Epithelial cell of proximal tubule (primary cell): ENCODE data around the gene RRH. TPM values are rescaled to one million over a fixed set of nuclear protein-coding genes. Genes with fewer than 3 reads are reported as not detected.

Source experiments
- DNase-seq: peaks from one replicate; pipeline ENCODE4 v3.0.0-alpha.2; 2011; ENCODE audit warnings: low read depth
- H3K4me3 ChIP-seq: 2 replicates; pipeline ENCODE4 v1.5.1; 2011; ENCODE audit warnings: low read depth, mild to moderate bottlenecking, low read length
- total RNA-seq: library from RNA; depleted of rRNA; stranded (reverse); fragments of >200 nt; gene quantifications from 2 replicates; pipeline ENCODE4 v1.2.3, GENCODE V29; 2015
- TF ChIP-seq, protein P1 (sequence below): conservative IDR thresholded peaks from 2 replicates; pipeline ENCODE4 v1.5.1; 2012; ENCODE audit warnings: low read depth, mild to moderate bottlenecking, low read length

Gene RRH
- total RNA-seq, 1 donor from 2014 or later = not detected

DNA sequence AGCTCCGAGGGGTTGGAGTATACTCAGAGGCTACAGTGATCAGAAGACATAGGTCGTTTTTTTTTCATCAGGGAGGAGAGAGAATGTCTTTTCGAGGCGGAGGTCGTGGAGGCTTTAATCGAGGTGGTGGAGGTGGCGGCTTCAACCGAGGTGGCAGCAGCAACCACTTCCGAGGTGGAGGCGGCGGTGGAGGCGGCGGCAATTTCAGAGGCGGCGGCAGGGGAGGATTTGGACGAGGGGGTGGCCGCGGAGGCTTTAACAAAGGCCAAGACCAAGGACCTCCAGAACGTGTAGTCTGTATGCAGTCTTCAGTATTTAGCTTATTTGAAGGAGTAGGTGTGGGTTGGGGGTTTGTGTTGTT is 11.7 kb upstream of the RRH start:
- DNase-seq = no peak
- TF ChIP-seq, protein P1, sequence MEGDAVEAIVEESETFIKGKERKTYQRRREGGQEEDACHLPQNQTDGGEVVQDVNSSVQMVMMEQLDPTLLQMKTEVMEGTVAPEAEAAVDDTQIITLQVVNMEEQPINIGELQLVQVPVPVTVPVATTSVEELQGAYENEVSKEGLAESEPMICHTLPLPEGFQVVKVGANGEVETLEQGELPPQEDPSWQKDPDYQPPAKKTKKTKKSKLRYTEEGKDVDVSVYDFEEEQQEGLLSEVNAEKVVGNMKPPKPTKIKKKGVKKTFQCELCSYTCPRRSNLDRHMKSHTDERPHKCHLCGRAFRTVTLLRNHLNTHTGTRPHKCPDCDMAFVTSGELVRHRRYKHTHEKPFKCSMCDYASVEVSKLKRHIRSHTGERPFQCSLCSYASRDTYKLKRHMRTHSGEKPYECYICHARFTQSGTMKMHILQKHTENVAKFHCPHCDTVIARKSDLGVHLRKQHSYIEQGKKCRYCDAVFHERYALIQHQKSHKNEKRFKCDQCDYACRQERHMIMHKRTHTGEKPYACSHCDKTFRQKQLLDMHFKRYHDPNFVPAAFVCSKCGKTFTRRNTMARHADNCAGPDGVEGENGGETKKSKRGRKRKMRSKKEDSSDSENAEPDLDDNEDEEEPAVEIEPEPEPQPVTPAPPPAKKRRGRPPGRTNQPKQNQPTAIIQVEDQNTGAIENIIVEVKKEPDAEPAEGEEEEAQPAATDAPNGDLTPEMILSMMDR = no peak
- peak overlapping the region; percentile 98 for H3K4me3 ChIP-seq

DNA sequence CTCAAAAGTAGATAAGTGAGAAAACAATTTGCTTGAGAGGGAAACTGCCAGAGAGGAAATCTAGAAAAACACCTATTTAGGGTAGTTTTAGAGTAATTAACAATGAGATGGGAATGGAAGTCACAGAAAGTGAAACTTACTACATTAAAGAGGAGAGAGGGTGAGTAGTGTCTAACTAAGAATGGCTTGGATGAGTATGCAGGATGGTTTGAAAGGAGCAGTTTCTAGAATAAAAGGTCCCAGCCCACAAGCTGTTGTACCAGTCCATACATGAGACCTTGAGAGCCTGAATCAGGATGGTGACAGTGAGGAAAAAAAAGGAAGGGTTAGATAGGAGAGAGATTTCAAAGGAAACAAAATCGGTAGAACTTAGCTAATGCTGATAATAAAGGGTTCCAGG is 10.9 kb upstream of the RRH start:
- TF ChIP-seq, protein P1 = no peak
- DNase-seq = no peak
- peak overlapping the region; percentile 98 for H3K4me3 ChIP-seq

DNA sequence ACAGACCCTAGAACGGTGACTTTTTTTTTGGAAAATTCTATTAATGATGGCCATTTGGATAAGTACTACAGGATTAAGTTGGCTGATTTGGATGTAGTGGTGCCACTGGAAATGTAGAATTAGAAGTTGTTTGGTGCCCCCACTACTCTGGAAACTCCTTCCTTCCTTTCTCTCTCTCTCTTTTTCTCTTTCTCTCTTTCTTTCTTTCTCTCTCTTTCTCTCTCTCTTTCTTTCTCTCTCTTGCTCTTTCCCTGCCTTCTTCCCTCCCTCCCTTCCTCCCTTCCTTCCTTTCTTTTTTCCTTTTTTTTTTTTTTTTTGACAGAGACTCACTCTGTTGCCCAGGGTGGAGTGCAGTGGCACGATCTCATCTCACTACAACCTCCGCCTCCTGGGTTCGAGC is 9.5 kb upstream of the RRH start:
- no peak for DNase-seq
- no peak overlapping the region for H3K4me3 ChIP-seq
- TF ChIP-seq, protein P1 = no peak

DNA sequence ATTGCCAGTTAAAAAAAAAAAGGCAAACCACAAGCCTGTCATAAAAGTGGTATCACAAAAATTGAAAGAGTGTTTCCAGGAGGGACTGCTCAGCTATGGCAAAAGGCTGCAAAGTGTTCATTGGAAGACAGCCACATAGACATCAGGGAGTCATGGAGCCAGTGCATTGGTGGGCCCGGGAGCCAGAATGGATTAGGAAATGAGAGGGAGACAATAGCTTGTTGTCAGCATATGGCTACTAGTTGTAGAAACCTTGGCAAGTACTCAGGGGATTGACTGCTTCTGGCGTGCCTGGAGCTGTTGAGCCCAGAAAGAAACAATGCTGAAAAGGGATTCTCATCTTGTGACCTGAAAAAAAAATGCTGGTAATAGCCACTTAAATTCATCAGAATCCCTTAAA is 7.2 kb upstream of the RRH start:
- DNase-seq = no peak
- no peak overlapping the region for H3K4me3 ChIP-seq
- TF ChIP-seq, protein P1 = no peak

DNA sequence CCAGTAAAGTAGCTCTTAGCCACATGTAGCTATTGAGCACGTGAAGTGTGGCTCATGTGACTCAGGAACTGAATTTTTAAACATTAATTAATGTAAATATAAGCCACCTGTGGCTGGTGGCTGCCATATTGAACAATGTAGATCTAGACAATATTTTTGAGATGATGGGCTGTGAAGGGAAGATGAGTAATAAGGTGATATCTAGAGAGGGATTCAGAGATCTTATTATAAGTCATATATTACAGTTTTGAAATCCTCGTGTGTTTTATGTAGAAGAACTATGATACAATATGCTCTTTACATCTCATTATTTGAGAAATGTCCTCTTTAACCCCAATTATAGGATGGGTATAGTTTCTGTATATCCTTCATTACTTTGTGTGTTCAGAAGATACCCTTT is 6.6 kb upstream of the RRH start:
- TF ChIP-seq, protein P1 = no peak
- H3K4me3 ChIP-seq = no peak overlapping the region

DNA sequence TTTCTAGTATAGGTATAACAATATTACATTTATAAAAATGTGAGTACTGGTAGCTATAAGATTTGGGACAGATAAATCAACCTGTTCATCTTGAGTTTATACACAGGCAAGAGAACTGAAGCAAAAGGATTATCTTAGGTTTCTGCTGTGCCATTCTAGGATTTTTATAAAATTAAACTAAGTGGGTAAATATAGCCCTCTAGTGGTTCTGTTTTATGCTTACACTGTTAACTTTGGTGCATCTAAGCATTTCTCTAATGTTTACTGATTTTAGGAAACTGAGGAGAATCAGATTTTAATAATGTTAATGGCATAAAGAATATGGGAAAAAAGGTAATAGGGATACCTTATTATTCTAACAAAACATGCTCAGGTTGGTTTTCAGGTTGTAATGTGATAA is 1.1 kb upstream of the RRH start:
- DNase-seq = no peak
- TF ChIP-seq, protein P1 = peak; percentile 52
- no peak overlapping the region for H3K4me3 ChIP-seq

More for the DNA sequence above, 6.6 kb upstream of the RRH start:
- DNase-seq = no peak

DNA sequence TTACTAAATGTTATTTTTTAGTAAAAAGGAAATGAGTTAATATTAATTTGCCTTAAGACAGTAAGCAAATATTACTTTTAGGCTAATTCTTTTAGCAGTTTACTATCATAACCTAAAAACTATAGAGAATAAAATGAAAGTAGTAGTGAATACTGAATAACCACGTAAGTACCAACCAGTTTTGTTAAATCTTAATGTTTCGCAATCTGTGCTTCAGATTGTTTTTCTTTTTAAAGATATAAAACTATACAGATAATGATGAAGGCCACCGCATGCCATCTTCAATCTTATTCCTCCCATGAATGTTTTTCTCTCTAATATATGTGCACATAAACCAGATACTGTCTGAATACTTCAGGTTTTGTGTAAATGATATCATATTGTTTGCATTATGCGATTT is 6.0 kb downstream of the RRH start:
- no peak for DNase-seq
- TF ChIP-seq, protein P1 = no peak

More for the DNA sequence above, 6.0 kb downstream of the RRH start:
- H3K4me3 ChIP-seq = no peak overlapping the region
